Measurements from ENCODE around the gene SKAP1. TPM values are rescaled to one million over a fixed set of nuclear protein-coding genes. Genes with fewer than 3 reads are reported as not detected.
A peak's percentile ranks its signal among the peaks of the same experiment; 100 is the strongest.
"Not testable (repeated sequence)": the region's sequence is repeated elsewhere in the genome, so short reads cannot be mapped to it uniquely, and the experiment has no call there.

Gene SKAP1
- total and polyA plus RNA-seq, 2 experiments from 2014 or later, result 0.36 TPM; not detected in 1

DNA sequence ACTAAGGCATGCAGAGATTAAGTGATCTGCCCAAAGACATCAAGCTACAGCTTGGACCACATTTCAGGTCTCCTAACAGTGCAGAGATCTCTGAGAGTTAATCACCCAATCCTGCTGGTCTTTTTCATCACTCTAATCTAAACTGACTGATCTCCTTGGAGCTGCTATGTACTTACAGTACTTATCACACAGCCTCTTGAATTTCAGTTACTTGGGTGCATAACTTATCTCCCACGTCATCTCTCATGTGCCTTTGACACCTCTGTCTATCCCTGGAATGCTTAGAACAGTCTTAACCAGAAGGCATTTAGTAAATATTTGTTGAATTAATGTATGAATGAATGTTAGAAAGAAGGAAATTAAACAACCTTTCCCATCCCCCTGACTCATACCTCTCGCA, 183.4 kb downstream of the SKAP1 start:
- DNase-seq (ENCODE audit: low read depth in 1 of 2, low spot score in 1 of 2), result no peak
- Histone ChIP-seq H3K27ac (no peak overlapping the region), H3K4me3 (no peak overlapping the region), H3K36me3 (no peaks in the 10 kb centered on the region), H3K4me1 (ENCODE audit: low read depth) (peaks cover 3% of the 10 kb centered on the region), H3K27me3 (peaks cover 10% of the 10 kb centered on the region), H3K9me3 (ENCODE audit: low read depth) (no peaks in the 10 kb centered on the region)
- TF ChIP-seq, protein P1, sequence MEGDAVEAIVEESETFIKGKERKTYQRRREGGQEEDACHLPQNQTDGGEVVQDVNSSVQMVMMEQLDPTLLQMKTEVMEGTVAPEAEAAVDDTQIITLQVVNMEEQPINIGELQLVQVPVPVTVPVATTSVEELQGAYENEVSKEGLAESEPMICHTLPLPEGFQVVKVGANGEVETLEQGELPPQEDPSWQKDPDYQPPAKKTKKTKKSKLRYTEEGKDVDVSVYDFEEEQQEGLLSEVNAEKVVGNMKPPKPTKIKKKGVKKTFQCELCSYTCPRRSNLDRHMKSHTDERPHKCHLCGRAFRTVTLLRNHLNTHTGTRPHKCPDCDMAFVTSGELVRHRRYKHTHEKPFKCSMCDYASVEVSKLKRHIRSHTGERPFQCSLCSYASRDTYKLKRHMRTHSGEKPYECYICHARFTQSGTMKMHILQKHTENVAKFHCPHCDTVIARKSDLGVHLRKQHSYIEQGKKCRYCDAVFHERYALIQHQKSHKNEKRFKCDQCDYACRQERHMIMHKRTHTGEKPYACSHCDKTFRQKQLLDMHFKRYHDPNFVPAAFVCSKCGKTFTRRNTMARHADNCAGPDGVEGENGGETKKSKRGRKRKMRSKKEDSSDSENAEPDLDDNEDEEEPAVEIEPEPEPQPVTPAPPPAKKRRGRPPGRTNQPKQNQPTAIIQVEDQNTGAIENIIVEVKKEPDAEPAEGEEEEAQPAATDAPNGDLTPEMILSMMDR (IDR thresholded peaks at IDR 0.05; ENCODE audit: low read depth, low read length), result no peak

DNA sequence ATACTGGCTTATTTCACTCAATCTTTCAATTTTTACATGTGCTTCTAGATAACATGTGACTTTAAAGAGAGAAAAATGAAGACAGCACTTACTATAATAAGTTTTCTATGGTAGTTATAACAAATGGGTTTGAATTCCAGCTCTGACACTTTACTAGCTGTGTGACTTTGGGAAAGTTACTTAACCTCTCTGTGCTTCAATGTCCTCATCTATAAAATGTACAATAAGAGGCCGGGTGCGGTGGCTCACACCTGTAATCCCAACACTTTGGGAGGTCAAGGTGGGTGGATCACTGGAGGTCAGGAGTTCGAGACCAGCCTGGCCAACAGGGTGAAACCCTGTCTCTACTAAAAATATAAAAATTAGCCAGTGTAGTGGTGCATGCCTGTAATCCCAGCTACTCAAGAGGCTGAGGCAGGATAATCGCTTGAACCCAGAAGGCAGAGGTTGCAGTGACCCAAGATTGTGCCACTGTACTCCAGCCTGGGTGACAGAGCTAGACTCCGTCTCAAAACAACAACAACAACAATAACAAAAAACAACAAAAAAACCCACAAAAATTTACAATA, 184.5 kb downstream of the SKAP1 start:
- not testable (repeated sequence) for H3K27me3 ChIP-seq; H3K27ac ChIP-seq; H3K36me3 ChIP-seq; DNase-seq (ENCODE audit: low read depth in 1 of 2, low spot score in 1 of 2); H3K9me3 ChIP-seq (ENCODE audit: low read depth); H3K4me3 ChIP-seq; H3K4me1 ChIP-seq (ENCODE audit: low read depth)

DNA sequence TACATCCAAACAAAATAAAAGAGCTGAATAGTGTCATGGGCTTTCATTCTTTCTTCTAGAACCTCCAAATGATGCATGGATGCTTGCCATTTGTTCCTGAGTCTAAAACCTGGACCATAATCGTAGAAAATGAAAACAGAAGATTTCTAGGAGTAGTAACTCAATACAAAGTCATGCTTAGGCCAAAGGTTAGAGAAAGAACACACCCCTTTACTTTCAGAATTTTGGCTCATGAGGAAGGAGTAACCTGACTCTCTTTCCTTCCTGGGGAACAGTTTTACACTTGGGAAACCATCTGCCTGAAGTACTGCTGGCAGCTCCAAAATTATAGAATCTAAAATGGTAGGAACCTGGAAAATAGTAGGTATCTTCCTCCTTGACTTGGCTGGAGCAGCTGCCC, 185.2 kb downstream of the SKAP1 start:
- Histone ChIP-seq H3K9me3 (ENCODE audit: low read depth) (no peaks in the 10 kb centered on the region), H3K4me3 (no peak overlapping the region), H3K27me3 (no peaks in the 10 kb centered on the region), H3K4me1 (ENCODE audit: low read depth) (peaks cover 11% of the 10 kb centered on the region), H3K27ac (no peak overlapping the region), H3K36me3 (no peaks in the 10 kb centered on the region)
- DNase-seq (ENCODE audit: low read depth in 1 of 2, low spot score in 1 of 2), result no peak
- TF ChIP-seq, protein P1 (IDR thresholded peaks at IDR 0.05; ENCODE audit: low read depth, low read length), result no peak

DNA sequence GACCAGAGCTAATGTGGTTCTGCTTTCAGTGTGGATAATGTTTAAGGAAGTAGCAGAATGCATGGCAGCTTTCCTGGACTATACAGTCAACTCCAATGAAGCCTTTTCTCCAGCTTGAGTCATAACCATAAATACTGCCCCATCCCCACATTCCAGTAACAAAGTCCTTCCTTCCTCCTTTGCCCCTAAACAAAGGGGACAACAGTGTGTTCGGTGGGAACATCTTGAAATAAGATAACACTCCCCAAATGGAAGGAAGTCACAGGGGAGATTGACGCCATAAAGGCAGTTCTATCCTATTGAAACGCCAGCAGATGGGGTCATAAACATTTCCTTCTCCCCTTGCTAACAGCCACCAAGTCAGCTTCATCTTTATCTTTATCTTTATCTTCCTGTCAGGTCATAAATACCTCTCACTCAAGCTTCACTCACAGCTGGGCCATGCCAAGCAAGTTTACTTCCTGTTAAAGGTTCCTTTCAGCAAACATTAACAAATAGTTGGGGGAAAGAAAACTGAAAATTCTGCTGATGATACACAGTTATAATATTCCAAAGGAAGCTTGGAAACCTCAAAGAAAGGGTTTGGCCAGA, 185.8 kb downstream of the SKAP1 start:
- no peaks in the 10 kb centered on the region for H3K36me3 ChIP-seq
- no peaks in the 10 kb centered on the region for H3K27me3 ChIP-seq
- H3K4me3 ChIP-seq, result no peak overlapping the region
- DNase-seq (ENCODE audit: low read depth in 1 of 2, low spot score in 1 of 2), result peak in 1 of 2 donors; percentile 46
- no peaks in the 10 kb centered on the region for H3K9me3 ChIP-seq (ENCODE audit: low read depth)
- TF ChIP-seq, protein P1 (IDR thresholded peaks at IDR 0.05; ENCODE audit: low read depth, low read length), result no peak
- peaks cover 11% of the 10 kb centered on the region for H3K4me1 ChIP-seq (ENCODE audit: low read depth)
- H3K27ac ChIP-seq, result no peak overlapping the region

DNA sequence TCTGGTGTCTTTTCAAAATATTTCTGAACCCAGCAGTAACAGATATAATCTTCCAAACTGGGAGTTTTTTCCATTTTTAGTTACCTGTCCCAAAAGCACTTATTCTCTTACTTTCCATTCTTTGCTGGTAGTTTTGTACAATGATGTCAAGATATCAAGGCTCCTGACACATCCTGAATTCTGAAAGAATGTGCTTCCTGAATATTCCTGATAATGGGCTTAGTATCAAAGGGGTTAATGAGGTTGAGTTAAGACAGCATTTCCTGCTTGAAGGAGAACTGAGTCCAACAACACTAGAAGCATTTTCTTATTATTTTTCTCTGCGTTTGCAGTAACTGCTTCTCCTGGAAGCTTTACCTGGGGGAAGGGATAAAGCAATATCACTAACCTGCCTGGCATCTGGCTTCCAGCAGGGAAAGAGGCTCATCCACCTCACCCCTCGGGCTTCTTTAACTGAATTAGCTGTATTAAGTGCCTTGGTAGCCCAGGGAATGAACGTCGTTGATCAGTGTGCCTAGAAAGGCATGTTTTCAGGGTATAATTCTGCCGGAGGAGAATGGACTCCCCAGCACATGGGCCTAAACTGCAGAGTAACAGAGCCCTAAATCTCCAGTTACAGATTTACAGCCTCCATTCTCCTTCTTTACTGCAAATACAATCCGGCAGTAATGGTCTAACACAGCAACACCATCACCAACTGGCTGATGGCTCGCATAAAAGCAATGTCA, 188.1 kb downstream of the SKAP1 start:
- Histone ChIP-seq H3K4me1 (ENCODE audit: low read depth) (peaks cover 11% of the 10 kb centered on the region), H3K9me3 (ENCODE audit: low read depth) (no peaks in the 10 kb centered on the region), H3K27me3 (peaks cover 5% of the 10 kb centered on the region), H3K4me3 (no peak overlapping the region), H3K27ac (no peak overlapping the region), H3K36me3 (no peaks in the 10 kb centered on the region)
- DNase-seq (ENCODE audit: low read depth in 1 of 2, low spot score in 1 of 2), result no peak
- TF ChIP-seq, protein P1 (IDR thresholded peaks at IDR 0.05; ENCODE audit: low read depth, low read length), result no peak

DNA sequence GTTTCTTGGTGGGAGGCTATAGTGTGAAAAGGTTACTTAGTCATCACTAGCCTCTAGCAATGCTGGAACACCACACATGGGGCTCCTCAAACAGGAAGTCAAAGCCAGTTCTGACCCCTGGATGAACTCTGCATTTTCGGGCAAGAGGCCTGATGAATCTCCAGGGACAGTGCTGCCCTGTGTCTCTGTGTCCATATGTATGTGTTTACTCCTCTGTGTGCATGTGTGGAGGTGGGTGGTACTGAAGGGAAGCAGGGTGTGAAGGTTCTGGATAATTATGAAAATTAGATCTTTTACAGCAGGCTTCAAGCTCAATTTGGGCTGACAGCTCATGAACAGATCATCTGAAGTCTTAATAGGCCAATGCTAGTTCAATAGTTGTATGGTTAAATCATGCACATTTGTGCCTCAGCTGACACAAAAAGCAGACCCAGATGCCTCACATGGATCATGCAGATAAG, 188.9 kb downstream of the SKAP1 start:
- Histone ChIP-seq H3K27ac (no peak overlapping the region), H3K36me3 (no peaks in the 10 kb centered on the region), H3K4me3 (no peak overlapping the region), H3K27me3 (peaks cover 10% of the 10 kb centered on the region), H3K9me3 (ENCODE audit: low read depth) (no peaks in the 10 kb centered on the region), H3K4me1 (ENCODE audit: low read depth) (peaks cover 11% of the 10 kb centered on the region)
- TF ChIP-seq, protein P1 (IDR thresholded peaks at IDR 0.05; ENCODE audit: low read depth, low read length), result no peak
- peak in 1 of 2 donors; percentile 91 for DNase-seq (ENCODE audit: low read depth in 1 of 2, low spot score in 1 of 2)

All from cardiac muscle cell (in vitro differentiated cells and primary cell).